CD4-positive, alpha-beta T cell (primary cell): ENCODE measurements around the gene KIAA1755. TPM values are rescaled to one million over a fixed set of nuclear protein-coding genes. Genes with fewer than 3 reads are reported as not detected.

ENCODE experiments used
- ATAC-seq: fragments of 200-7000 bp; cut with Tn5 transposase; one replicate; pipeline ENCODE4 v1.10.0; 2022; ENCODE audit warnings: mild to moderate bottlenecking; ENCODE audit not compliant: poor library complexity
- CTCF ChIA-PET: fragments of 350-600 bp; sonication (Branson Sonifier 250); formaldehyde crosslinking; loops from one replicate; lab custom pipeline; 2021; ENCODE audit warnings: antibody characterized with exemption, inconsistent platforms; lab: Charles Lee
- POLR2A ChIA-PET: fragments of 350-600 bp; sonication (Branson Sonifier 250); formaldehyde crosslinking; loops from one replicate; lab custom pipeline; 2021; ENCODE audit warnings: antibody characterized with exemption, inconsistent platforms; lab: Charles Lee
- DNase-seq, 14 experiments: peaks; one replicate each; pipeline ENCODE4 v3.0.0-alpha.2; 2013 to 2020; ENCODE audit warnings: mixed read lengths in 2 of 14
- H3K27ac ChIP-seq, 2 donors: one replicate each; pipeline versions ENCODE4 v1.5.1 to v1.7.0; 2013; ENCODE audit warnings: low read length in 2 of 2, low read depth in 1 of 2, mild to moderate bottlenecking in 1 of 2
- H3K27me3 ChIP-seq, 2 experiments: 1 replicate in 1 of 2; 2 replicates in 1 of 2; pipeline versions ENCODE4 v1.6.1 to v1.7.0; 2013; ENCODE audit warnings: low read length in 2 of 2, control low read depth in 1 of 2, mild to moderate bottlenecking in 1 of 2, moderate library complexity in 1 of 2; ENCODE audit not compliant: insufficient read depth in 2 of 2, control insufficient read depth in 1 of 2
- H3K36me3 ChIP-seq: one replicate; pipeline ENCODE4 v1.6.1; 2013; ENCODE audit warnings: low read length, control low read depth; ENCODE audit not compliant: insufficient read depth
- H3K4me1 ChIP-seq: one replicate; pipeline ENCODE4 v1.6.1; 2013; ENCODE audit warnings: low read length, control low read depth; ENCODE audit not compliant: insufficient read depth
- H3K4me3 ChIP-seq: one replicate; pipeline ENCODE4 v1.5.1; 2013; ENCODE audit warnings: mild to moderate bottlenecking, low read length, moderate library complexity
- H3K9me3 ChIP-seq, 2 experiments: 1 replicate in 1 of 2; 2 replicates in 1 of 2; pipeline versions ENCODE4 v1.6.1 to v1.7.0; 2013; ENCODE audit warnings: low read length in 2 of 2, mild to moderate bottlenecking in 2 of 2, control low read depth in 1 of 2, moderate library complexity in 1 of 2; ENCODE audit not compliant: control insufficient read depth in 1 of 2, insufficient read depth in 1 of 2
- H3K27ac Mint-ChIP-seq: one replicate; pipeline ENCODE4 v1.8.0; 2020; ENCODE audit warnings: mixed read lengths
- H3K27me3 Mint-ChIP-seq: one replicate; pipeline ENCODE4 v1.8.0; 2021; ENCODE audit warnings: mixed read lengths
- H3K36me3 Mint-ChIP-seq: one replicate; pipeline ENCODE4 v1.8.0; 2021; ENCODE audit warnings: low read depth, mixed read lengths
- H3K4me1 Mint-ChIP-seq: one replicate; pipeline ENCODE4 v1.8.0; 2021; ENCODE audit warnings: low read depth, mixed read lengths
- H3K4me3 Mint-ChIP-seq: one replicate; pipeline ENCODE4 v1.8.0; 2020; ENCODE audit warnings: mild to moderate bottlenecking, mixed read lengths
- H3K9me3 Mint-ChIP-seq: one replicate; pipeline ENCODE4 v1.8.0; 2020; ENCODE audit warnings: mixed read lengths
- CTCF ChIP-seq: fragments of 200-600 bp; IDR thresholded peaks from one replicate; pipeline ENCODE4 v1.8.0; 2022; ENCODE audit warnings: antibody characterized with exemption, mild to moderate bottlenecking
- intact Hi-C, 2 experiments: fragments of 100-400 bp; cut with DNase I in 1 of 2; cut with micrococcal nuclease in 1 of 2; formaldehyde crosslinking; loops; one replicate each; pipeline versions ENCODE4 v1.15.1 to v1.9.0; 2023 to 2025; cut with DNase I, micrococcal nuclease
- total RNA-seq, 174 experiments: library from RNA in 2 of 174; stranded (reverse) in 2 of 174; gene quantifications; one replicate each; pipeline ENCODE4 v1.2.3 and lab custom pipeline; 2021 to 2026

KIAA1755 gene
- total RNA-seq, 2 experiments from 2014 or later: not detected

- Mint-ChIP-seq H3K4me1 (no peaks in the 10 kb centered on the region), H3K27me3 (peaks cover 21% of the 10 kb centered on the region), H3K9me3 (peaks cover 5% of the 10 kb centered on the region), H3K4me3 (no peak overlapping the region), H3K27ac (no peak overlapping the region), H3K36me3 (no peaks in the 10 kb centered on the region)
- Histone ChIP-seq H3K27ac (no peak overlapping the region), H3K27me3 (peaks cover 0 to 15% of the 10 kb centered on the region in 2 experiments), H3K4me3 (no peak overlapping the region), H3K4me1 (no peaks in the 10 kb centered on the region), H3K9me3 (peaks cover 18 to 27% of the 10 kb centered on the region in 2 experiments), H3K36me3 (no peaks in the 10 kb centered on the region)
- no peak for ATAC-seq
- POLR2A ChIA-PET: no interaction called here
- CTCF ChIA-PET: no interaction called here
- no peak for DNase-seq
- intact Hi-C loops: no loop called here
- no peak for TF ChIP-seq CTCF
Observed at GRCh38 chr20:38238829-38239228, 21.7 kb downstream of the KIAA1755 start.

GRCh38 chr20:38237381-38237780 is 23.2 kb downstream of the KIAA1755 start:
- Mint-ChIP-seq H3K27me3 (peaks cover 19% of the 10 kb centered on the region), H3K4me1 (no peaks in the 10 kb centered on the region), H3K27ac (no peak overlapping the region), H3K9me3 (no peaks in the 10 kb centered on the region), H3K36me3 (no peaks in the 10 kb centered on the region), H3K4me3 (no peak overlapping the region)
- Histone ChIP-seq H3K4me1 (no peaks in the 10 kb centered on the region), H3K27ac (no peak overlapping the region), H3K4me3 (no peak overlapping the region), H3K27me3 (peaks cover 0 to 15% of the 10 kb centered on the region in 2 experiments), H3K9me3 (peaks cover 17 to 23% of the 10 kb centered on the region in 2 experiments), H3K36me3 (no peaks in the 10 kb centered on the region)
- ChIA-PET CTCF (no interaction called here), POLR2A (no interaction called here)
- intact Hi-C loops: no loop called here
- no peak for TF ChIP-seq CTCF
- DNase-seq (no peak), ATAC-seq (no peak)

GRCh38 chr20:38231531-38232121 is 28.9 kb downstream of the KIAA1755 start:
- Mint-ChIP-seq H3K4me1 (no peaks in the 10 kb centered on the region), H3K27ac (no peak overlapping the region), H3K27me3 (peaks cover 8% of the 10 kb centered on the region), H3K9me3 (no peaks in the 10 kb centered on the region), H3K4me3 (no peak overlapping the region), H3K36me3 (no peaks in the 10 kb centered on the region)
- intact Hi-C loops: no loop called here
- DNase-seq: no peak
- H3K27me3 ChIP-seq: peaks cover 0 to 3% of the 10 kb centered on the region in 2 experiments
- ChIA-PET CTCF (no interaction called here), POLR2A (no interaction called here)
- H3K9me3 ChIP-seq: no peaks in the 10 kb centered on the region
- no peaks in the 10 kb centered on the region for H3K4me1 ChIP-seq
- no peak for ATAC-seq
- TF ChIP-seq CTCF: no peak
- H3K4me3 ChIP-seq: no peak overlapping the region
- no peak overlapping the region for H3K27ac ChIP-seq
- no peaks in the 10 kb centered on the region for H3K36me3 ChIP-seq
